ENCODE results near the gene PLCXD1.

DNA sequence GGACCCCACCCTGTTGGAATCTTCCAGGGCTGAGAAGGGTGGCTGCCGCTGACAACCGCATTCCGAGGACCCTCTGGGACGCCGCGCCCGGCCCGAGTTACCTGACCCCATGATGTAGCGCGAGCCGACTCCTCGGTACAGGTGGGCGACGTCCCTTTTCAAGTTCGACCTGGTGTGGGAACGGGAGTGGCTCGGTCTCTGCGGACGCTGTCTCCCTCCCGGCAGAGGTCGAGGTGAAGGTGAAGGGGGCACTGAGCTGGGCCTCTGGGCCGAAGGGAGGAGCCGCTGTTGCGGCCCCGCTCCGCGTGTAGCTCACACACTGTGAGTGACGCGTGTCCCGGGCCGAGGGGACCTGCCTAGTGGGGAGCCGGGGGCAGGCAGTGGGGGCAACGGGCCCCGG, 32.9 kb downstream of the PLCXD1 start:
- TF ChIP-seq, protein P1, sequence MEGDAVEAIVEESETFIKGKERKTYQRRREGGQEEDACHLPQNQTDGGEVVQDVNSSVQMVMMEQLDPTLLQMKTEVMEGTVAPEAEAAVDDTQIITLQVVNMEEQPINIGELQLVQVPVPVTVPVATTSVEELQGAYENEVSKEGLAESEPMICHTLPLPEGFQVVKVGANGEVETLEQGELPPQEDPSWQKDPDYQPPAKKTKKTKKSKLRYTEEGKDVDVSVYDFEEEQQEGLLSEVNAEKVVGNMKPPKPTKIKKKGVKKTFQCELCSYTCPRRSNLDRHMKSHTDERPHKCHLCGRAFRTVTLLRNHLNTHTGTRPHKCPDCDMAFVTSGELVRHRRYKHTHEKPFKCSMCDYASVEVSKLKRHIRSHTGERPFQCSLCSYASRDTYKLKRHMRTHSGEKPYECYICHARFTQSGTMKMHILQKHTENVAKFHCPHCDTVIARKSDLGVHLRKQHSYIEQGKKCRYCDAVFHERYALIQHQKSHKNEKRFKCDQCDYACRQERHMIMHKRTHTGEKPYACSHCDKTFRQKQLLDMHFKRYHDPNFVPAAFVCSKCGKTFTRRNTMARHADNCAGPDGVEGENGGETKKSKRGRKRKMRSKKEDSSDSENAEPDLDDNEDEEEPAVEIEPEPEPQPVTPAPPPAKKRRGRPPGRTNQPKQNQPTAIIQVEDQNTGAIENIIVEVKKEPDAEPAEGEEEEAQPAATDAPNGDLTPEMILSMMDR (IDR thresholded peaks at IDR 0.05; ENCODE audit: poor library complexity): no peak
- TF ChIP-seq EZH2 (IDR thresholded peaks at IDR 0.05; ENCODE audit: borderline replicate concordance) (no peak), EZH2phosphoT487 (IDR thresholded peaks at IDR 0.05; ENCODE audit: low read depth, severe bottlenecking, unreplicated experiment) (no peak)

All from hepatocyte (in vitro differentiated cells).